Measurements from ENCODE around the gene NFIC.

DNA sequence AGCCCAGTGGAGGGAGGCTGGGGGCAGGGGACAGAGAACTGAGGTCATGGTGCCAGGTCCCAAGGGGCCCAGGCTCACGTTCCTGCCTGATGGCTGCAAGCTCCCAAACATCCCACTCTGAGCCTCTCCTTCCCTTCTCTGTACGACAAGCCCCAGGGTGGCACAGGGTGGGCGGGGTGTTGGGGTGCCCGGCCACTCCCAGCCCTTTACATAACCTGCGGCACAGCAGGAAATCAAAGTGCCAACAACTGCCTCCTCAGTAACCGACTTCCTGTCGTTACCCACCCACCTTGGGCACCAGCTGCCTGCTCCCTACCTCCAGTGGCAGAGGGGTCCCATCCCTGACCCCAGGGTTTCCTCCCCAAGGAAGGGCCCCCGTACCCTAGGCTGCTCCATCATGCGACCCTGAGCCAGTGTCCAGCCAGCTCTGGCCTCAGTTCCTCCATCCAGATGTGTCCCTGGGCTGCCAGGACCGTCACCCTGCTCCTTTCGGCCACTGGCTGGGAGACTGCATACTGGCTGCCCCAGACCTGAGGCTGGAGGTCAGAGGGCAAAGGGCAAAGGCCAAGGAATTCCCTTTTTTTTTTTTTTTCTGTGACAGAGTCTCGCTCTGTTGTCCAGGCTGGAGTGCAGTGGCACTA lies 27.7 kb upstream of the NFIC start:
- TF ChIP-seq CTCF (conservative IDR thresholded peaks at IDR 0.05 in 1 of 2, IDR thresholded peaks at IDR 0.05 in 1 of 2; ENCODE audit: extremely low read depth in 1 of 2, insufficient read depth in 1 of 2, low read depth in 1 of 2, low read length in 2 of 2), result no peak
- no peak for TF ChIP-seq EZH2 (IDR thresholded peaks at IDR 0.05; ENCODE audit: borderline replicate concordance, low read length)

Measured in mammary epithelial cell (primary cell).